Kidney epithelial cell (primary cell): ENCODE results near the gene SFXN3. TPM values are rescaled to one million over a fixed set of nuclear protein-coding genes. Genes with fewer than 3 reads are reported as not detected.

ENCODE experiments used
- DNase-seq: peaks from one replicate; pipeline ENCODE4 v3.0.0-alpha.2; 2010; ENCODE audit warnings: low read depth
- H3K27me3 ChIP-seq: 2 replicates; pipeline ENCODE4 v1.6.0; 2011; ENCODE audit warnings: low read length; ENCODE audit not compliant: control insufficient read depth, insufficient read depth
- H3K36me3 ChIP-seq: 2 replicates; pipeline ENCODE4 v1.5.1; 2011; ENCODE audit warnings: low read length; ENCODE audit not compliant: control insufficient read depth, insufficient read depth
- H3K4me3 ChIP-seq: 2 replicates; pipeline ENCODE4 v1.5.1; 2011; ENCODE audit warnings: low read depth, mild to moderate bottlenecking, control low read depth, low read length
- total RNA-seq: library from RNA; depleted of rRNA; stranded (reverse); fragments of >200 nt; gene quantifications from 2 replicates; pipeline ENCODE4 v1.2.3, GENCODE V29; 2015
- TF ChIP-seq, protein P1 (sequence below): IDR thresholded peaks from 2 replicates; pipeline ENCODE4 v1.5.1; 2011; ENCODE audit warnings: mild to moderate bottlenecking, moderate library complexity, low read length, control low read depth, inconsistent platforms; ENCODE audit not compliant: insufficient read depth, poor library complexity, severe bottlenecking

SFXN3 gene
- total RNA-seq, 1 donor from 2014 or later = 59.4 TPM

DNA sequence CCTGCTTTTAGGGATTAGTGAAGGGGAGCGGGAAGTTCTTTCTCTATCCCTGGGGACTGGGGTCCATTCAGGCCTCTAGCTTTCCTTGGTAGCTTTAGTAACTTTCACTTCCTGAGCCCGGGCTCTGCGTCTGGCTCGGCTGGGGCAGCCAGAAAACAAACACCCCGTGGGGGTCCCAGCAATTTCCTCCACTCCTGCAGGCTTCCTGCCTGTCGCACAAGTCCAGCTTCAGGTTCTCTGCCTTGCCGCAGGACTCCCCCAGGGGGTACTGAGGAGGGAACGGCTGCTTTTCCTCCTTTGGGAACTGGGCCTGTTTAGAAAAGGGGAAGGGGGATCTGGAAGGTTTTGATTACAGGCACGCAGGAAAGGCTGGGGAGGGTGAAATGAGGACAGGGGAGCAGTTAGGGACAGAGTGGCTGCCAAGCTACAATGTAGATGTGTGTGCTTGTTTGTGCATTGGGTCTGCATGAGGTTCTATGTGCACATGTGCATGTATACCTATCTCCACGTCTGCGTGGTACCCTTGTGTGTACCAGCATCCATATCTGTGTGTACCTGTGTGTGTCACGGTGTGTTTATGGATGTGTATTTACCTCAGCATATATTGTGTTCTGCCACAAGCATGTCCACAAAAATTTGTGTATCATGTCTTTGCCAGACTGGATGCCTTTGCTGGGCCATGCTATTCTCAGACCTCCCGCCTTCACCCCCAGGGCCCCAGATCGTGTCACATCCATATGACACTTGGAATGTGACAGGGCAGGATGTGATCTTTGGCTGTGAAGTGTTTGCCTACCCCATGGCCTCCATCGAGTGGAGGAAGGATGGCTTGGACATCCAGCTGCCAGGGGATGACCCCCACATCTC is 32.7 kb downstream of the SFXN3 start:
- no peaks in the 10 kb centered on the region for H3K36me3 ChIP-seq
- H3K4me3 ChIP-seq = no peak overlapping the region
- no peak for DNase-seq
- H3K27me3 ChIP-seq = peaks cover 3% of the 10 kb centered on the region
- TF ChIP-seq, protein P1, sequence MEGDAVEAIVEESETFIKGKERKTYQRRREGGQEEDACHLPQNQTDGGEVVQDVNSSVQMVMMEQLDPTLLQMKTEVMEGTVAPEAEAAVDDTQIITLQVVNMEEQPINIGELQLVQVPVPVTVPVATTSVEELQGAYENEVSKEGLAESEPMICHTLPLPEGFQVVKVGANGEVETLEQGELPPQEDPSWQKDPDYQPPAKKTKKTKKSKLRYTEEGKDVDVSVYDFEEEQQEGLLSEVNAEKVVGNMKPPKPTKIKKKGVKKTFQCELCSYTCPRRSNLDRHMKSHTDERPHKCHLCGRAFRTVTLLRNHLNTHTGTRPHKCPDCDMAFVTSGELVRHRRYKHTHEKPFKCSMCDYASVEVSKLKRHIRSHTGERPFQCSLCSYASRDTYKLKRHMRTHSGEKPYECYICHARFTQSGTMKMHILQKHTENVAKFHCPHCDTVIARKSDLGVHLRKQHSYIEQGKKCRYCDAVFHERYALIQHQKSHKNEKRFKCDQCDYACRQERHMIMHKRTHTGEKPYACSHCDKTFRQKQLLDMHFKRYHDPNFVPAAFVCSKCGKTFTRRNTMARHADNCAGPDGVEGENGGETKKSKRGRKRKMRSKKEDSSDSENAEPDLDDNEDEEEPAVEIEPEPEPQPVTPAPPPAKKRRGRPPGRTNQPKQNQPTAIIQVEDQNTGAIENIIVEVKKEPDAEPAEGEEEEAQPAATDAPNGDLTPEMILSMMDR = no peak

DNA sequence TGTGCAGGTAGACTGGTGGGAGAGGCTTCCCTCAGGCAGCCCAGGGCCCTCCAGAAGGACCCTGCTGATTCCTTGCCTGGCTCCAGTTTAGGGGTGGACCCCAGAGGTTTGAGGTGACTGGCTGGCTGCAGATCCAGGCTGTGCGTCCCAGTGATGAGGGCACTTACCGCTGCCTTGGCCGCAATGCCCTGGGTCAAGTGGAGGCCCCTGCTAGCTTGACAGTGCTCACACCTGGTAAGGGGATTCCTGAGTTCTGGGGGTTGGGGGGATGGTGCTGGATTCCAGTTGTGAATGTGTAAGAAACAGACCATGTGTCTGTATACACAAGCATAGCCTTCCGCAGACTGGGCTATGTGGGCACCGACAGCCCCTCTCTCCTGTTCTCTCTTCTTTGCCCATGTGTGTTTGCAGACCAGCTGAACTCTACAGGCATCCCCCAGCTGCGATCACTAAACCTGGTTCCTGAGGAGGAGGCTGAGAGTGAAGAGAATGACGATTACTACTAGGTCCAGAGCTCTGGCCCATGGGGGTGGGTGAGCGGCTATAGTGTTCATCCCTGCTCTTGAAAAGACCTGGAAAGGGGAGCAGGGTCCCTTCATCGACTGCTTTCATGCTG is 33.5 kb downstream of the SFXN3 start:
- TF ChIP-seq, protein P1 = no peak
- no peak overlapping the region for H3K4me3 ChIP-seq
- no peak for DNase-seq
- H3K36me3 ChIP-seq = no peaks in the 10 kb centered on the region
- peaks cover 3% of the 10 kb centered on the region for H3K27me3 ChIP-seq

DNA sequence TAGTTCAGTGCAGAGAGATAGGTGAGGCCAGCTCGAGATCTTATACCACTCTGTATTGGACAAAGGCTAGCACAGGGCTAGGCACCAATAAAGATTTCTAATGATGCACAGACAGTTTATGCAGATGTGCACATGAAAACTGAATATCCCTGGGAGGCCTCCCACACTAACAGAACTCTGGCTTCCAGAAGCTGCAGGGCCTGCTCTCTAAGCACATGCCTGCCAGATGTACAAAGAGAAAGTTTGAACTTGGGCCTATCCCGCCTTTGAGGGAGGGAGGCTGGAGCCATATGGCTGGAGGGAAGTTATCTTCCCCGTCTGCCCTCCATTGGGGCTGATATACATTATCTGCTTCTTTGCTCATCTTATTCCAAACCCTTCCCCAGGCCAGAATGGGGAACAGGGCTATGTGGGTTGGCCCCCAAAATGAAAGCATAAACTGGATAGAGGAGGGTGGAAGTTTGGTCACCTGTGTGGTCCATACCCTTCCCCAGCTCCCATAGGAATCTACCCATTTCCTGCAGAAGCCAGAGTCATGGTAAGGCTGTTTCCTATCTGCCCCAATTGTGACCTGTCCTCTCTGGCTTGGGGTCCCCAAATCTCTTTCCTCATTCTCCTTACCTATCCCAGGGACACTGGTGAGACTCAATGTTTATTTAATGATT is 34.6 kb downstream of the SFXN3 start:
- TF ChIP-seq, protein P1 = no peak
- no peak overlapping the region for H3K4me3 ChIP-seq
- peaks cover 3% of the 10 kb centered on the region for H3K27me3 ChIP-seq
- no peak for DNase-seq
- H3K36me3 ChIP-seq = no peaks in the 10 kb centered on the region

DNA sequence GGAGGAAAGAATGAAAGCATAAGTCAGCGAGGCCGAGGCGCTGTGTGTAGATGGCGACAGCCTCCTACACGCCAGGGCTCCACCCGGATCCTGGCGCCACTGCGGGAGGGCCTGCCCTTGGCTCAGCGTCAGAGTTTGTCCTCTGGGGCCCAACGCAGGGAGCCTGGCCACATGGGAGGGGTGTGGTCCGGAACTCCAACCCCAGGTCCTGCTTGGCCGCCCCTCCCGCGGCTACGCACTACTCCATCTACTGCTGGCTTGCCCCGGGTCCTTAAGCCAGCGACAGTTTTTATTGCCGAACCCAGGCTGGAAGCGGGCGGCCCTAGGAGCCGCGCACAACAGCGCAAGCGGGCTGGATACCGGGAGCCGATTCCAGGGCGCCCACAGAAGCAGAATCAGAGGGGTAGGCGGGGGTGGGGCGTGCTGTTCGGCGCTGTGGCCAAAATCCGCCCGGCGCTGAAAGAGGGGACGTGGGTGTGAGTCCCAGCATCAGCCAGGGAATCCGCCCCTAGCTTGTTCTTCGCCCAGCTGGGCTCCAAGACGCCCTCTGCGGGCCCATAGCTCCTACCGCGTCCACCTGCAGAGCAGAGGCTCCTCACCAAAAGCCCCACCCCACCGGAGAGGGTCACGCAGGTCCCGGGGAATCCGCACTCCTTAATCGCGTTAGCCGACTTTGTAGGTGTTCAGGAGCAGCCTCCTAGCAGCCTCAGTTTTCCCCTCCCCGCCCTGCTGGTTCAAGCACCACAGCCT is 35.3 kb downstream of the SFXN3 start:
- no peak for DNase-seq
- Histone ChIP-seq H3K27me3 (peaks cover 3% of the 10 kb centered on the region), H3K4me3 (peak overlapping the region; percentile 54), H3K36me3 (no peaks in the 10 kb centered on the region)
- TF ChIP-seq, protein P1 = peak; percentile 59

DNA sequence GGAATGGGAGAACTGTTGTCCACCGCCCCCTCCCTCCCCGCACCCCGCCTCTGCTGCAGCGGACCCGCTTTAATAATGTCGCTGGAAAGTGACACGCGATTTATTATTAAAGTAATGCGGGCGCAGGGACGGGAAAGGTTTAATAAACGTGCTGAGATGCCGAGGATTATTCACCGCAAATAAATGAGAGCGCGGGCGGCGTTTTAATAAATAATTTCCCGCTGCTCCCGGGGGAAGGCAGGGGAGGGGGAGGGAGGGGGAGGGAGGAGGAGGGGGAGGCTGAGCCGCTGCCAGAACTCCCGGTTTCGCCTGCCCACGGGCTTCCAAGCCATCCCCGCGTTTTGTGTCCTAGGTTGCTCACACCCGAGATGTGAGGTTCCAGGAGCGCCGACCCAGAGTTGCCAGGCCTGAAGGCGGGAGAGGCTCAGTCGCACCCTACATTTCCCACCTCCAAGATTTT is 35.9 kb downstream of the SFXN3 start:
- TF ChIP-seq, protein P1 = no peak
- Histone ChIP-seq H3K4me3 (peak overlapping the region; percentile 54), H3K36me3 (no peaks in the 10 kb centered on the region), H3K27me3 (peaks cover 7% of the 10 kb centered on the region)
- no peak for DNase-seq
